Fibroblast of lung (primary cell): ENCODE data around the gene FCF1.

Experiments used
- EZH2 ChIP-seq: IDR thresholded peaks from 2 replicates; pipeline ENCODE4 v1.5.1; 2012; ENCODE audit warnings: low read length, control low read depth, mild to moderate bottlenecking; ENCODE audit errors: missing control alignments
- TF ChIP-seq, protein P1 (sequence below), 2 donors: IDR thresholded peaks in 1 of 2; conservative IDR thresholded peaks in 1 of 2; 1 replicate in 1 of 2; 2 replicates in 1 of 2; pipeline ENCODE4 v1.5.1; 2011 to 2012; ENCODE audit warnings: low read length in 2 of 2, control low read depth in 1 of 2, inconsistent platforms in 1 of 2, low read depth in 1 of 2, mild to moderate bottlenecking in 1 of 2

DNA sequence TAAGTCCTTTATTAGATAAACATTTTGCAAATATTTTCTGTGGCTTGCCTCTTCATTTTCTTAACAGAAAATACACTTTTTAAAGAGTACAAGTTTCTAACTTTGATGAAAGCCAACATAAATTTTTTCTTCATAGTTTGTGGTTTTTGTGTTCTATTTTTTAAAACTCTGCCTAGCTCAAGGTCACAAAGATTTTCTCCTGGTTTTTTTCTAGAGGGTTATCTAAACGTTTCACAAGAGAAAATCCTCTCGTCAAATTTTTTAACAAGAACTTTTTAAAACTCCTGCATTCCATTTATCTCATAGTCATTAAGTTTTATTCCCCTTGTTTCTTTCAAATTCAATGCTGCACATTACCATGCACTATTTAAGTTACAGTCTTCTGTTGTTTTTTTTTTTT is 8.3 kb upstream of the FCF1 start:
- TF ChIP-seq, protein P1, sequence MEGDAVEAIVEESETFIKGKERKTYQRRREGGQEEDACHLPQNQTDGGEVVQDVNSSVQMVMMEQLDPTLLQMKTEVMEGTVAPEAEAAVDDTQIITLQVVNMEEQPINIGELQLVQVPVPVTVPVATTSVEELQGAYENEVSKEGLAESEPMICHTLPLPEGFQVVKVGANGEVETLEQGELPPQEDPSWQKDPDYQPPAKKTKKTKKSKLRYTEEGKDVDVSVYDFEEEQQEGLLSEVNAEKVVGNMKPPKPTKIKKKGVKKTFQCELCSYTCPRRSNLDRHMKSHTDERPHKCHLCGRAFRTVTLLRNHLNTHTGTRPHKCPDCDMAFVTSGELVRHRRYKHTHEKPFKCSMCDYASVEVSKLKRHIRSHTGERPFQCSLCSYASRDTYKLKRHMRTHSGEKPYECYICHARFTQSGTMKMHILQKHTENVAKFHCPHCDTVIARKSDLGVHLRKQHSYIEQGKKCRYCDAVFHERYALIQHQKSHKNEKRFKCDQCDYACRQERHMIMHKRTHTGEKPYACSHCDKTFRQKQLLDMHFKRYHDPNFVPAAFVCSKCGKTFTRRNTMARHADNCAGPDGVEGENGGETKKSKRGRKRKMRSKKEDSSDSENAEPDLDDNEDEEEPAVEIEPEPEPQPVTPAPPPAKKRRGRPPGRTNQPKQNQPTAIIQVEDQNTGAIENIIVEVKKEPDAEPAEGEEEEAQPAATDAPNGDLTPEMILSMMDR (conservative IDR thresholded peaks at IDR 0.05 in 1 of 2, IDR thresholded peaks at IDR 0.05 in 1 of 2; ENCODE audit: low read depth in 1 of 2, low read length in 2 of 2) = no peak
- no peak for TF ChIP-seq EZH2
